PC-9 (cell line): Measurements from ENCODE around the gene CD300A. TPM values are rescaled to one million over a fixed set of nuclear protein-coding genes. Genes with fewer than 3 reads are reported as not detected.

Source experiments
- BruUV-seq: library from RNA; stranded (reverse); fragments of 400-500 nt; replicated peaks from 2 replicates; lab custom pipeline; 2021; lab: Mats Ljungman, UMichigan
- CTCF ChIA-PET: fragments of 300-600 bp; sonication (Branson Sonifier 250); formaldehyde crosslinking; loops from one replicate; lab custom pipeline; 2022; ENCODE audit warnings: antibody characterized with exemption; lab: Charles Lee
- POLR2A ChIA-PET: fragments of 300-600 bp; sonication (Branson Sonifier 250); formaldehyde crosslinking; loops from one replicate; lab custom pipeline; 2022; ENCODE audit warnings: antibody characterized with exemption; ENCODE audit not compliant: unreplicated experiment; lab: Charles Lee
- DNase-seq, 2 experiments: peaks; one replicate each; pipeline versions ENCODE4 v3.0.0 to v3.0.0-alpha.2; 2015 to 2022; ENCODE audit warnings: mixed read lengths in 1 of 2
- H2AFZ ChIP-seq: fragments of 200-600 bp; sonication (generic); 2 replicates; pipeline ENCODE4 v1.8.1; 2017; ENCODE audit warnings: antibody characterized with exemption
- H3F3A ChIP-seq: fragments of 200-600 bp; sonication (generic); 2 replicates; pipeline ENCODE4 v1.8.1; 2017; ENCODE audit warnings: antibody characterized with exemption, mild to moderate bottlenecking, low read depth; ENCODE audit not compliant: insufficient read depth
- H3K27ac ChIP-seq: fragments of 200-600 bp; sonication (generic); 2 replicates; pipeline ENCODE4 v1.6.1; 2016; ENCODE audit warnings: mixed run types
- H3K27me3 ChIP-seq: fragments of 200-600 bp; sonication (generic); 2 replicates; pipeline ENCODE4 v1.6.1; 2016; ENCODE audit warnings: low read depth, mixed run types; ENCODE audit not compliant: insufficient read depth
- H3K36me3 ChIP-seq: fragments of 200-600 bp; sonication (generic); 2 replicates; pipeline ENCODE4 v1.6.1; 2016; ENCODE audit warnings: low read depth, mixed run types
- H3K4me1 ChIP-seq: fragments of 200-600 bp; sonication (generic); replicated peaks from 2 replicates; pipeline ENCODE4 v1.6.1; 2016; ENCODE audit warnings: mixed run types; ENCODE audit not compliant: insufficient read depth
- H3K4me2 ChIP-seq: fragments of 200-600 bp; sonication (generic); 2 replicates; pipeline ENCODE4 v1.6.1; 2017; ENCODE audit warnings: mixed run types
- H3K4me3 ChIP-seq: fragments of 200-600 bp; sonication (generic); 2 replicates; pipeline ENCODE4 v1.6.1; 2016; ENCODE audit warnings: mixed run types
- H3K79me2 ChIP-seq: fragments of 200-600 bp; sonication (generic); 2 replicates; pipeline ENCODE4 v1.6.1; 2017; ENCODE audit warnings: low read depth, mixed run types
- H3K9me2 ChIP-seq: fragments of 200-600 bp; sonication (generic); 2 replicates; pipeline ENCODE4 v1.8.1; 2017; ENCODE audit warnings: mild to moderate bottlenecking; ENCODE audit not compliant: insufficient read depth
- H3K9me3 ChIP-seq: fragments of 200-600 bp; sonication (generic); 2 replicates; pipeline ENCODE4 v1.8.1; 2016; ENCODE audit warnings: low read depth; ENCODE audit not compliant: insufficient read depth
- H4K20me1 ChIP-seq: fragments of 200-600 bp; sonication (generic); 2 replicates; pipeline ENCODE4 v1.8.1; 2017; ENCODE audit not compliant: insufficient read depth
- CTCF ChIP-seq: fragments of 200-600 bp; sonication (generic); conservative IDR thresholded peaks from 2 replicates; pipeline ENCODE4 v1.6.1; 2017; ENCODE audit warnings: mixed run types, antibody characterized with exemption, mild to moderate bottlenecking, moderate library complexity
- EZH2 ChIP-seq: fragments of 200-600 bp; sonication (generic); IDR thresholded peaks from 2 replicates; pipeline ENCODE4 v1.8.0; 2017; ENCODE audit warnings: antibody characterized with exemption, low read depth
- intact Hi-C: fragments of 100-400 bp; cut with micrococcal nuclease; formaldehyde crosslinking; loops from one replicate; pipeline ENCODE4 v1.10.0; 2022; ENCODE audit not compliant: unreplicated experiment
- total RNA-seq: library from RNA; stranded (reverse); gene quantifications from 2 replicates; pipeline ENCODE4 v1.2.3, GENCODE V29; 2021

CD300A gene
- total RNA-seq, 1 experiment from 2014 or later = not detected

GRCh38 chr17:74427048-74427762 lies 39.2 kb upstream of the CD300A start:
- Histone ChIP-seq H3K9me3 (no peaks in the 10 kb centered on the region), H3K9me2 (no peaks in the 10 kb centered on the region), H3K27ac (no peak overlapping the region), H3K4me3 (no peak overlapping the region), H3K4me2 (peak overlapping the region; percentile 26), H4K20me1 (no peaks in the 10 kb centered on the region), H2AFZ (0 out of 2 replicates have a peak overlapping the region, but pooled peaks have one; percentile 33), H3K36me3 (no peaks in the 10 kb centered on the region), H3F3A (peaks cover 21% of the 10 kb centered on the region), H3K79me2 (no peaks in the 10 kb centered on the region), H3K4me1 (peaks cover 19% of the 10 kb centered on the region), H3K27me3 (no peaks in the 10 kb centered on the region)
- intact Hi-C loops = no loop called here
- TF ChIP-seq CTCF (no peak), EZH2 (no peak)
- CTCF ChIA-PET = no interaction called here
- peak in 1 of 2 experiments; percentile 49 for DNase-seq
- POLR2A ChIA-PET = interaction anchor here (0.7 kb wide), 1 partner anchor 25 kb away, joined by 7 read pairs; no protein-coding TSS in a partner anchor
- BruUV-seq = no TSS peak

GRCh38 chr17:74427763-74428153 lies 38.7 kb upstream of the CD300A start:
- Histone ChIP-seq H2AFZ (no peak overlapping the region), H4K20me1 (no peaks in the 10 kb centered on the region), H3K27me3 (no peaks in the 10 kb centered on the region), H3K9me2 (no peaks in the 10 kb centered on the region), H3F3A (peaks cover 21% of the 10 kb centered on the region), H3K27ac (no peak overlapping the region), H3K4me1 (peaks cover 19% of the 10 kb centered on the region), H3K4me2 (peak overlapping the region; percentile 26), H3K36me3 (no peaks in the 10 kb centered on the region), H3K4me3 (no peak overlapping the region), H3K79me2 (peaks cover 3% of the 10 kb centered on the region; the same call in 1 of the 2 replicates), H3K9me3 (no peaks in the 10 kb centered on the region)
- TF ChIP-seq EZH2 (no peak), CTCF (no peak)
- DNase-seq = no peak
- ChIA-PET CTCF (no interaction called here), POLR2A (interaction anchor here (0.7 kb wide), 1 partner anchor 26 kb away, joined by 7 read pairs; no protein-coding TSS in a partner anchor)
- intact Hi-C loops = no loop called here
- BruUV-seq = no TSS peak

GRCh38 chr17:74429604-74430384 lies 36.6 kb upstream of the CD300A start:
- no peak for DNase-seq
- H3F3A ChIP-seq = peaks cover 21% of the 10 kb centered on the region
- intact Hi-C loops = loop anchor here (1.0 to 2.0 kb wide), 2 partner anchors 27 to 49 kb away; no protein-coding TSS in a partner anchor
- peaks cover 13% of the 10 kb centered on the region; the same call in 1 of the 2 replicates for H3K79me2 ChIP-seq
- no peaks in the 10 kb centered on the region for H3K9me3 ChIP-seq
- H3K4me3 ChIP-seq = peak overlapping the region; percentile 81
- TF ChIP-seq CTCF (no peak), EZH2 (no peak)
- no peaks in the 10 kb centered on the region for H3K36me3 ChIP-seq
- H3K27ac ChIP-seq = peak overlapping the region; percentile 94
- H3K4me1 ChIP-seq = peaks cover 19% of the 10 kb centered on the region
- H3K27me3 ChIP-seq = no peaks in the 10 kb centered on the region
- POLR2A ChIA-PET = interaction anchor here (0.6 to 1.0 kb wide), 2 partner anchors 49 to 218 kb away, joined by 3 to 4 read pairs; no protein-coding TSS in a partner anchor
- H4K20me1 ChIP-seq = no peaks in the 10 kb centered on the region
- CTCF ChIA-PET = interaction anchor here (0.8 kb wide), 1 partner anchor 13 kb away, joined by 3 read pairs; no protein-coding TSS in a partner anchor
- BruUV-seq = TSS peak; percentile 54
- peak overlapping the region; percentile 85 for H3K4me2 ChIP-seq
- H2AFZ ChIP-seq = peak overlapping the region; percentile 65; the same call in 1 of the 2 replicates
- no peaks in the 10 kb centered on the region for H3K9me2 ChIP-seq
